Measurements from ENCODE around the gene SUN1.

The SUN1 gene

DNA sequence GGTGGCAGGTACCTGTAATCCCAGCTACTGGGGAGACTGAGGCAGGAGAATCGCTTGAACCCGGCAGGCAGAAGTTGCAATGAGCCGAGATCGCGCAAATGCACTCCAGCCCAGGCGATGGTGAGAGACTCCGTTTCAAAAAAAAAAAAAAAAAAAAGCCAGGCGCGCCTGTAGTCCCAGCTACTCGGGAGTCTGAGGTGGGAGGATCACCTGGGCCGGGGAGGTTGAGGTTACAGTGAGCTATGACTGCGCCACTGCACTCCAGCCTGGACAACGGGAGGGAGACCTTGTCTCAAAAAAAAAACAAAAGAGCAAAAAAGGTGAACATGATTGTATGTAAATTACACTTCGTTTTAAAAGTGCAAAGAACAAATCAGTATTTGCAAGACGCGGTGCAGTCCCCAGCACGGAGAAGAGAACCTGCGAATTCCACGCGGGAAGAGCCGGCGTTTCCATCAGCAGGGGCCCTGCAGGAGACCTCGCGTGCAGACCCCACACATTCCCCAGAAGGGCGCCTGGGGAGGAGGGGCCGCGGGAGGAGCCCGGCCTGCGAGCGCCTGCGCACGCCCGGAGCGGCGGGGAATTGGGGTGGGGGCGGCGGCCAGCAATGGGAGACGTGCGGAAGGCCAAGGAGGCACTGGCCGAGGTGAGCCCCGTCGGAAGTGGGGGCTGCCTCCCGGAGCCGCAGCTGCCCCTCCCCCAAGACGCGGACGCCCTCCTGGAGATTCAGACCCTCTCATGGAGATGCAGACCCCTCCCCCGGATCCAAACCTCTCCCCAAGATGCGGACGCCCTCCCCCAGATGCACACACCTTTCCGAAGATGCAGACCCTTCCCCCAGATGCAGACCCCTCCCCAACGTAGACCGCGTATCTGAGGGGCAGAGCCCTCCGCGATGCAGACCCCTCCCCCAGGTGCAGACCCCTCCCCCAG, 16.7 kb upstream of the SUN1 start:
- peak overlapping the region; percentile 57 for H3K4me3 ChIP-seq (ENCODE audit: low read length)
- TF ChIP-seq, protein P1, sequence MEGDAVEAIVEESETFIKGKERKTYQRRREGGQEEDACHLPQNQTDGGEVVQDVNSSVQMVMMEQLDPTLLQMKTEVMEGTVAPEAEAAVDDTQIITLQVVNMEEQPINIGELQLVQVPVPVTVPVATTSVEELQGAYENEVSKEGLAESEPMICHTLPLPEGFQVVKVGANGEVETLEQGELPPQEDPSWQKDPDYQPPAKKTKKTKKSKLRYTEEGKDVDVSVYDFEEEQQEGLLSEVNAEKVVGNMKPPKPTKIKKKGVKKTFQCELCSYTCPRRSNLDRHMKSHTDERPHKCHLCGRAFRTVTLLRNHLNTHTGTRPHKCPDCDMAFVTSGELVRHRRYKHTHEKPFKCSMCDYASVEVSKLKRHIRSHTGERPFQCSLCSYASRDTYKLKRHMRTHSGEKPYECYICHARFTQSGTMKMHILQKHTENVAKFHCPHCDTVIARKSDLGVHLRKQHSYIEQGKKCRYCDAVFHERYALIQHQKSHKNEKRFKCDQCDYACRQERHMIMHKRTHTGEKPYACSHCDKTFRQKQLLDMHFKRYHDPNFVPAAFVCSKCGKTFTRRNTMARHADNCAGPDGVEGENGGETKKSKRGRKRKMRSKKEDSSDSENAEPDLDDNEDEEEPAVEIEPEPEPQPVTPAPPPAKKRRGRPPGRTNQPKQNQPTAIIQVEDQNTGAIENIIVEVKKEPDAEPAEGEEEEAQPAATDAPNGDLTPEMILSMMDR (conservative IDR thresholded peaks at IDR 0.05; ENCODE audit: low read length): no peak
- no peak for DNase-seq (ENCODE audit: low read depth)

DNA sequence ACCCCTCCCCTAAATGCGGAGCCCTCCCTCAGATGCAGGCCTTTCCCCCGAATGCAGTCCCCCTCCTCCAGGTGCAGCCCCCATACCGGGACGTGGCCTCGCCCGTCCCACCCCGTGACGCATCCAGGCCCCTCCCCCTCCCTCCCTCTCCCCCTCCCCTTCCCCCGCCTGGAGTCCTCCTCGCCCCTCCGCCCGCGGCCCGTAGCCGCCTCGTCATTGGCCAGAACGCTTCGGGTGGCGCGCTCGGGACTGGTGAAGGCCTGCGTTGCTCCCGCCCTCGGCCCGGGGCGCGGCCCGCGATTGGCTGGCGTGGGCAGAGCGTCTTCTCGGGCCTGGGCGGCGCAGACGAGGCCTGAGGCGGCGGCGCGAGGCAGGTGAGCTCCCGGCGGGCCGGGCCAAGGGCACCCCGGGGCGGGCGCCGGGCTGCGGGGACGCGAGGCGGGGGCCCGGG, 16.0 kb upstream of the SUN1 start:
- peak overlapping the region; percentile 75 for H3K4me3 ChIP-seq (ENCODE audit: low read length)
- DNase-seq (ENCODE audit: low read depth): peak; percentile 97
- TF ChIP-seq, protein P1 (conservative IDR thresholded peaks at IDR 0.05; ENCODE audit: low read length): no peak

DNA sequence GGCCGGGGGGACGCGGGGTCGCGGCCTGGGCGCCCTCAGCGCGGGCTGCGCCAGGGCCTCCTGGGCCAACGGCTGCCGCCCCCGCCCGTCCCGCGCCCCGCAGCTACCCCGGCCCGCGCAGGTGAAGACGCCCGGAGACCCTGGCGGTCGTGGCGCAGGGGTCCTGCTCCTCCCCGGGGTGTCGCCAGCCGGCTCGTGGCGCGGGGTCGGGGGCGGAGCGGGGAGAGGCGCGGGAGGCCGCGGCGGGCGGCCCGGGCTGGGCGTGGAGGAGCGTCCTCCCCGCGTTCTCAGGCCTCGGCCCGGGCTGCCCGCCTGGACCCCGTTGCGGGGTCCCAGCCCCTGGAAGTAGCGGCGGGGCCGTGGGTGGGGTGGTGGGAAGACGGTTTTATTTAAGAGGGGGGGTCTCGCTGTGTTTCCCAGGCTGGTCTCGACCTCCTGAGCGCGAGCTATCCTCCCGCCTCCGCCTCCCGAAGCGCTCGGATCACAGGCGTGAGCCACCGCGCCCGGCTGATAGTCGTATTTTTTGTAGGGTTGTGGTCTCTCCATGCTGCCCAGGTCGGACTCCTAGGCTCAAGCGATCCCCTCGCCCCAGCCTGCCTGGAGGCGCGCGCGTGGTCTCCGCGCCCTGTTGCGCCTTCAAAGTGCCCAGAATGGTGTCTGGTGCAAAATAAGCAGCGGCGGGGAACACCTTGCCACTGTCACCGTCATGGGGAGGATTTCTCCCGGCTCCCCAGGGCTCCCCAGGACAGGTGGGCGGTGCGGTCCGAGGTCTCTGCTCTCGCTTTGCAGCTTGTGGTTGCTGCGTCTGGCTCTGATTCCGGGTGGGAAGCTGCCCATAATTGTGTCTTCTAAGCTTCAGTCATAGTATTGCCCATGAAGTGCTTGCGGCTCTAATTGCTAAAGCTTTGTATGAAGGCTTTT, 15.3 kb upstream of the SUN1 start:
- TF ChIP-seq, protein P1 (conservative IDR thresholded peaks at IDR 0.05; ENCODE audit: low read length): no peak
- H3K4me3 ChIP-seq (ENCODE audit: low read length): peak overlapping the region; percentile 75
- no peak for DNase-seq (ENCODE audit: low read depth)

DNA sequence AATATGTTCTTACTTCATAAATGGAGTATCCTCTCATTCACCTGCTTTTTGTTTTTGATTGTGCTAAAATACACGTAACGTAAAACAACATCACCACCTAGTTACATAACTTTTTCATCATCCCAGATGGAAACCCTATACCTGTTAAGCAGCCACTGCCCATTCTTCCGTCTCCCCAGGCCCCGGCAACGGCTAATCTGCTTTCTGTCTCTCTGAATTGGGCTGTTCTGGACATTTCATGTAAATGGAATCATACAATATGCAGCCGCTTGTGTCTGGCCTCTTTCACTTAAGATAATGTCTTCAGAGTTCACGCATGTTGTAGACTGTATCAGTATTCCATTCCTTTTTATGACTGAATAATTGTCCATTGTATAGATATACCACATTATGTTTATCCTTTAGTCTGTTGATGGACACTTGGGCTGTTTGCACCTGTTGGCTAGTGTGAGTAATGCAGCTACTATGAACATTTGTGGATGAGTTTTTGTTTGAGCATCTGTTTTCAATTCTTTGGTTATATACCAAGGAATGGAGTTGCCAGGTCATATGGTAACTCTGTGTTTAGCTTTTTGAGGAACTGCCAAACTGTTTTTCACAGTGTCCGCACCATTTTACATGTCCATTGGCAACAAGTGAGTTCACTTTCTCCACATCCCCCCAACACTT, 14.1 kb upstream of the SUN1 start:
- H3K4me3 ChIP-seq (ENCODE audit: low read length): no peak overlapping the region
- TF ChIP-seq, protein P1 (conservative IDR thresholded peaks at IDR 0.05; ENCODE audit: low read length): peak; percentile 50
- DNase-seq (ENCODE audit: low read depth): peak; percentile 83

DNA sequence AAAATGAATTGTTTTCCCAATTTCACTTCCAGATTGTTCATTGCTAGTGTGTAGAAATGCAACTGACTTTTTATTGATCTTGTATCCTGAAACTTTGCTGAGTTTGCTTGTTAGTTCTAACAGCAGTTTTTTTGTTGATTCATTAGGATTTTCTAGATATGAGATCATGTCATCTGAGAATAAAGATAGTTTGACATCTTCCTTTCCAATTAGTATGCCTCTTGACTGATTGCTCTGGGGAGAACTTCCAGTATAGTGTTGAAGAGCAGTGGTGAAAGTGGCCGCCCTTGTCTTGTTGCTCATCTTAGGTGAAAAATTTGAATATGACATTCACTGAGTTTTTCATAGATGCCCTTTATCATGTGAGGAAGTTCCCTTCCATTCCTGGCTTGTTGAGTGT, 11.9 kb upstream of the SUN1 start:
- TF ChIP-seq, protein P1 (conservative IDR thresholded peaks at IDR 0.05; ENCODE audit: low read length): no peak
- no peak for DNase-seq (ENCODE audit: low read depth)
- no peak overlapping the region for H3K4me3 ChIP-seq (ENCODE audit: low read length)

DNA sequence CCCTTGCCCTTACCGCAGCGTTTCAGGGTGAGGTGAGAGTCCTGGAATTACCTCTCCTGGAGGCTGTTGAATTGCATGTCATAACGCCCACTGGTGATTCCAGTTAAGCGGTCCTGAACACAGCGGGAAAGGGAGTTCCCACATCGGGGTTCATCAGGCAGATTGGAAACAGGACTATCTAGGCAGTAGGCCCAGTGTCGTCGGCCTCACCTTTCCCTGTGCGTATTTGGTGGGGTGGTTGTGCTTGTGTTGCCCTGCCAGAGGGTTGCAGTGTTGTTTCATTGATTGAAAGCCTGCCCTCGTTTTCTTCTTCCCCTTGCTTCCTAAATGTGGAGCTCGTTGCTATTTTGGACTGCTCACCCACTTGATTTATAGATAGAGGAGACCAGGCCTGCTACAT, 10.6 kb upstream of the SUN1 start:
- DNase-seq (ENCODE audit: low read depth): no peak
- TF ChIP-seq, protein P1 (conservative IDR thresholded peaks at IDR 0.05; ENCODE audit: low read length): peak; percentile 19; the same call in 1 of the 2 replicates
- no peak overlapping the region for H3K4me3 ChIP-seq (ENCODE audit: low read length)

Measured in AG10803 (cell line).